ENCODE measurements around the gene PXK. TPM values are rescaled to one million over a fixed set of nuclear protein-coding genes. Genes with fewer than 3 reads are reported as not detected.

PXK gene
- total and polyA plus RNA-seq, 8 donors, result 8.3 to 54.0 (median 31.1) TPM

DNA sequence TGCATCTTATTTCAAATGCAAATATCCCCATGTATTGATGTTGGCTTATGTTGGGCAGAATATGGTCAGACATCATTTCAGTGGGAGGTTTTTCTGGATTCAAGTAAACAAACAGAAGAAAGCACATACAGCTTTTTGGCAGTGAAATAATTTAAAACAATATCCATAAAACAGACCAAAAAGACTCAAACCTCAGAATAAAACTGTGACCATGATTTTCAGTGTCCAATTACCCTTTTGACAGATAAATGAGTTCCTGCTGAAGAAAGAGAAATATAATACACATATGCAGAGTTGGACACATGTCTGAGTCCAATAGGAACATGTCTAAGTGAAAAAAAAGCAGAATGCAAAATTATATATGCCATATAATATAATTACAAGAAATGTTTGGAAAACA lies 39.1 kb downstream of the PXK start:
- Histone ChIP-seq H3K4me3 (no peak overlapping the region), H3K4me1 (peaks cover 0 to 5% (median 0%) of the 10 kb centered on the region in 4 donors), H3K27ac (no peak overlapping the region), H3K9me3 (no peaks in the 10 kb centered on the region), H3K36me3 (peaks cover 0 to 14% (median 11%) of the 10 kb centered on the region in 4 donors), H3K27me3 (no peaks in the 10 kb centered on the region)
- no peak for DNase-seq
- intact Hi-C loops (cut with DNase I; ENCODE audit: low total_unique reads), result no loop called here
- TF ChIP-seq, protein P1, sequence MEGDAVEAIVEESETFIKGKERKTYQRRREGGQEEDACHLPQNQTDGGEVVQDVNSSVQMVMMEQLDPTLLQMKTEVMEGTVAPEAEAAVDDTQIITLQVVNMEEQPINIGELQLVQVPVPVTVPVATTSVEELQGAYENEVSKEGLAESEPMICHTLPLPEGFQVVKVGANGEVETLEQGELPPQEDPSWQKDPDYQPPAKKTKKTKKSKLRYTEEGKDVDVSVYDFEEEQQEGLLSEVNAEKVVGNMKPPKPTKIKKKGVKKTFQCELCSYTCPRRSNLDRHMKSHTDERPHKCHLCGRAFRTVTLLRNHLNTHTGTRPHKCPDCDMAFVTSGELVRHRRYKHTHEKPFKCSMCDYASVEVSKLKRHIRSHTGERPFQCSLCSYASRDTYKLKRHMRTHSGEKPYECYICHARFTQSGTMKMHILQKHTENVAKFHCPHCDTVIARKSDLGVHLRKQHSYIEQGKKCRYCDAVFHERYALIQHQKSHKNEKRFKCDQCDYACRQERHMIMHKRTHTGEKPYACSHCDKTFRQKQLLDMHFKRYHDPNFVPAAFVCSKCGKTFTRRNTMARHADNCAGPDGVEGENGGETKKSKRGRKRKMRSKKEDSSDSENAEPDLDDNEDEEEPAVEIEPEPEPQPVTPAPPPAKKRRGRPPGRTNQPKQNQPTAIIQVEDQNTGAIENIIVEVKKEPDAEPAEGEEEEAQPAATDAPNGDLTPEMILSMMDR (IDR thresholded peaks at IDR 0.05), result no peak
- TF ChIP-seq POLR2AphosphoS5 (IDR thresholded peaks at IDR 0.05), result no peak
- TF ChIP-seq EP300 (IDR thresholded peaks at IDR 0.05), result no peak
- no peak for TF ChIP-seq POLR2A (IDR thresholded peaks at IDR 0.05)

DNA sequence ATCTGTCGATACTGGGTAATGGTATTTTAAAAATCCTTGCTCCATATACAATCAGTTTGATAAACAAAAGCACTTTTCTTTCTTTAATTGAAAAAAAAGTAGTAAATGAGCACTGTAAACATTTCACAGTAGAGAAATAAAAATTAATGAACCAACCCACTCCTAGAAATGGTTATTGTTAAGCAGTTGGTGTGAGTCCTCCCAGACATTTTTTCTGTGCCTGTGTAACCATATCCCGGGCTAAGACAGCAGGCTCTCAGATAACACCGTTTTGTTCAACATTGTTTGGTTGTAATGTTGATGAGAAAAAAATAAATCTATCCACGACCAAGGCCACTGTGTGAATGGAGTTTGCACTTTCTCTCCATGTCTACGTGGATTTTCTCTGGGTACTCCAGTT lies 42.6 kb downstream of the PXK start:
- Histone ChIP-seq H3K4me1 (no peaks in the 10 kb centered on the region), H3K36me3 (peaks cover 0 to 8% (median 5%) of the 10 kb centered on the region in 4 donors), H3K27ac (no peak overlapping the region), H3K27me3 (no peaks in the 10 kb centered on the region), H3K4me3 (no peak overlapping the region), H3K9me3 (no peaks in the 10 kb centered on the region)
- no peak for DNase-seq
- intact Hi-C loops (cut with DNase I; ENCODE audit: low total_unique reads), result no loop called here
- TF ChIP-seq POLR2A (IDR thresholded peaks at IDR 0.05) (no peak), EP300 (IDR thresholded peaks at IDR 0.05) (no peak), POLR2AphosphoS5 (IDR thresholded peaks at IDR 0.05) (no peak)
- TF ChIP-seq, protein P1 (IDR thresholded peaks at IDR 0.05), result no peak
- 55 to 72% (median 66%) methylated on average over 5 of the region's 5 CpGs for WGBS, 5 donors

DNA sequence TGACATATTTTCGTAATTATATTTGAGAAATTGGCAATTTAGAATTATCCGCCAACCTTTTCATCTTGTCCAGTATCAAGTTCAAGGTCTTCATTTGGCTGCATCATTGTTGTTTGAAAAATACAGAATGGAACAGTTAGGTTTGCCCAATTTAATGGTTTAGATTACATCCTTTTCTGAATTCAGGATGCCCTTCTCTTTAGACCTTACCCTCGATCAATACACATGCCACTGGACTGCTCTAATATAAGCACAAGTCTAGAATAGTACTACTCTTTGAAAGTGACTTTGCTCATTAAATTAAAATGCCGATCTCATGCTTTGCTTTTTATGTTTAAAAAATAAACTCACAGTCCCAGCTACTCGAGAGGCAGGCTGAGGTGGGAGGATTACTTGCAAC lies 44.5 kb downstream of the PXK start:
- WGBS, 5 donors, result 85 to 89% (median 89%) methylated on average over 5 of the region's 5 CpGs
- H3K4me1 ChIP-seq, result no peaks in the 10 kb centered on the region
- H3K27ac ChIP-seq, result no peak overlapping the region
- H3K4me3 ChIP-seq, result no peak overlapping the region
- intact Hi-C loops (cut with DNase I; ENCODE audit: low total_unique reads), result no loop called here
- DNase-seq, result no peak
- TF ChIP-seq, protein P1 (IDR thresholded peaks at IDR 0.05), result no peak
- TF ChIP-seq EP300 (IDR thresholded peaks at IDR 0.05) (no peak), POLR2AphosphoS5 (IDR thresholded peaks at IDR 0.05) (no peak), POLR2A (IDR thresholded peaks at IDR 0.05) (no peak)
- no peaks in the 10 kb centered on the region for H3K9me3 ChIP-seq
- peaks cover 0 to 2% (median 0%) of the 10 kb centered on the region in 4 donors for H3K36me3 ChIP-seq
- H3K27me3 ChIP-seq, result no peaks in the 10 kb centered on the region

DNA sequence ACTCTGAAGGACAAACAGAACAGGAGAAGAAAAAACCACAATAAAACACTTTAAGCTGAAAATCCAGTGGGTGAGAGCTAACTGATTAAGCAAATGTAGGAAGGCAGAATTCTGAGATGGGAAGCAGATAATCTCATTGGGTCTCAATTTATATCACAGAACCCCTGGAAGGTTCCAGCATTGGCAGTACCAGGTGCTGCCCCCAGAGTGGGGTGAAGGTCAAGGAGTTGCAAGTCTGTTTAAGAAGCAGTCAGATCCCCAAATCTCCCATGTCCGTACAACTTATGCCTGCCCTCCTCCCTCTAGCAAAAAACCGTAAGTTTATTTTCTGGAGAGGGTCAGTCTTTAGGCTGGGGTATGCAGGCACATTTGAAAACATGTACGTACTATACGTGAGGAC lies 45.1 kb downstream of the PXK start:
- Histone ChIP-seq H3K4me1 (no peaks in the 10 kb centered on the region), H3K27me3 (no peaks in the 10 kb centered on the region), H3K36me3 (peaks cover 0 to 8% (median 3%) of the 10 kb centered on the region in 4 donors), H3K9me3 (no peaks in the 10 kb centered on the region), H3K4me3 (no peak overlapping the region), H3K27ac (no peak overlapping the region)
- intact Hi-C loops (cut with DNase I; ENCODE audit: low total_unique reads), result no loop called here
- DNase-seq, result no peak
- TF ChIP-seq POLR2AphosphoS5 (IDR thresholded peaks at IDR 0.05), result no peak
- TF ChIP-seq, protein P1 (IDR thresholded peaks at IDR 0.05), result no peak
- TF ChIP-seq POLR2A (IDR thresholded peaks at IDR 0.05), result no peak
- TF ChIP-seq EP300 (IDR thresholded peaks at IDR 0.05), result no peak
- WGBS, 5 donors, result 72 to 92% (median 85%) methylated on average over 4 of the region's 4 CpGs
